ENCODE measurements around the gene S1PR5.

DNA sequence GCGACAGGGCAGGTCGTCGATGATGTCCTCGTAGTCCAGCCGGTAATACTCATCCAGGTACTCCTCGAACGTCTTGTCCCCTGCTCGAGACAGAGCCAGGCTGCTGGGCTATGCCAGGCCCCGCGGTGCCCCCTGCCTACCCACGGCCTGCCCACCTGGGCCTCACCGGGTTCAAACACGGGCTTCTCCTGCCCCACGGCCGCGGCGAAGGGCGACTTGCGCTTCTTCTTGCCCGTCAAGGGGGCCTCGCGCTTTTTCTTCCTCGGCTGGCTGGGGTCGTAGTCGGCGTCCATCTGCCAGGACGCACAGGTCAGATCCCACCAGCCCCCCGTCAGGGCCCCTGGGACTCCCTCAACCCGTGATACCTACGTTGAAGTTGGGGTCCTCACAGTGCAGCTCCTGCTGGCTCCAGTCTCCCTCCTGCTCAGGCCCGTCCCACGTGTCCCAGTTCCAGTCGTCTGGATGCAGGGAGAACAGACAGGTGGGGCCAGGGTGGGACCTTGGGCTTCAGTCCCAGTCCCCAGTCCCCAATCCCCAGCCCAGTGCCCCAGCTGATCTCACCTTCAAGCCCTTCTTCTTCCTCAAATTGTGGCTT lies 40.5 kb upstream of the S1PR5 start:
- TF ChIP-seq POLR2A (IDR thresholded peaks at IDR 0.05) (no peak), CTCF (IDR thresholded peaks at IDR 0.05) (no peak)

All from uterus (tissue), 2 donors.